Islet of Langerhans (tissue), 1 donor: ENCODE measurements around the gene SUGP2.

Source experiments
- FAIRE-seq: peaks from one replicate; lab custom pipeline; 2011; peaks lifted over from hg19 to GRCh38; lab: Jason Lieb, UNC

SUGP2 gene

DNA sequence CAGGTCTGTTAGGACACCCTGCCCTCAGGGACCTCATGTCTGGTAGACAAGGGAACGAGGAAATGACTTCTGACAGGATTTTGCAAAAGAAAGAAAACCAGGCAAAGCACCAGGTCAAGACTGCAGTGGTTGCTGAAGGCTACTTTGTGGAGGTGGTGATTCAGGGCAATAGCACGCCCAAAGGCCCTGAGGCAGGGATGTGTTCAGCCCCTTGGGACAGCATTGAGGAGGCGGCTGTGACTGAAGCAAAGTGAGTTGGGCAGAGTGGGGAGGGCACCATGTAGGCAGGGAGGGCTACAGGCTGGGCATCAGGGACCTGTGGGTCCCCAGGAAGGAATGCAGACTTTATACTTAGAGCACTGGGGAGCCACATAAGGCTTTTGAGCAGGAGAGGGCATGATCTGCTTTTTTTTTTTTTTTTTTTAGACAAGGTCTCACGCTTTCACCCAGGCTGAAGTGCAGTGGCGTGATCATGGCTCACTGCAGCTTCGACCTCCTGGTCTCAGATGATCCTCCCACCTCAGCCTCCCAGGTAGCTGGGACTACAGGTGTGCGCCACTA lies 81.5 kb downstream of the SUGP2 start:
- no peak for FAIRE-seq

- FAIRE-seq, result no peak
These were observed 83.5 kb downstream of the SUGP2 start for GRCh38 chr19:18949858-18950257.

GRCh38 chr19:18948976-18949356 lies 84.4 kb downstream of the SUGP2 start:
- FAIRE-seq, result no peak

GRCh38 chr19:18948075-18948975 lies 85.0 kb downstream of the SUGP2 start:
- no peak for FAIRE-seq

DNA sequence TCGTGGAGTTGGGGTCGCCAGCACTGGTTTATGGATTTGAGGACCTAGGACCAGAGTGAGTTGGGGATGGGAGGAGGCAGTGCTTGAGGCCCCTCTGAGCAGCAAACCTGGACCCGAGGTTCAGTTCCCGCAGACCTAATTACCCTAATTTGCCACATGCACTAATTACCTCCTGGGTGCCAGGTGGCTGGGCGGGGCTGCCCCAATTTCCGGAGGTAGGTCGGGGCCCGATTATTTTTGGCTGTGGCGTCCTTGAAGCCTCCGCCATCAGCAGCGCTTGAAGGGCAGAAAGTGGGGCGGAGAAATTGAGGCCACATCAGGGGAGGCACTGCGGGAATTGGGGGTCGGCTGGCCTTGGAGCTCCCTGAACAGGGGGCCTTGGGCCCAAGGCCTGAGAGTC lies 86.4 kb downstream of the SUGP2 start:
- no peak for FAIRE-seq

DNA sequence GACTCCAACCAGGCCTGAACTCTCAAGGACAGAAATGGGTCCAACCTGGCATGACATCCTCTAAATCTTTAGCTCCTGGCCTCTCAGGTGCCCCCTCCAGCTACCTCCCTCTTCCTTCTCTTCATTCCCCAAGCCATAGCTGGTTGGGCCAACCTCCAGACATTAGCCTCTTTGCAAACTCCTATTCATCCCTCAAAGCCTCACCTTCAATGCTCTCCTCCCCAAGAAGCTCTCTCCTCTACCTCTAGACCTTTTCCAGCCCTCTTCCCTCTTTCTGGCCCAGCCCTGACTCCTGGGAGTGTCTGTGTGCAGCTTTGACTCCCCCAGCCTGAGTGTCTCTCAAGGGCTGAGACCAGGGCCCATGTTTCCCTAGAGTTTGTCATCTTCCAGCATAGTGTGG lies 87.0 kb downstream of the SUGP2 start:
- no peak for FAIRE-seq

GRCh38 chr19:18945297-18945696 lies 88.0 kb downstream of the SUGP2 start:
- no peak for FAIRE-seq

DNA sequence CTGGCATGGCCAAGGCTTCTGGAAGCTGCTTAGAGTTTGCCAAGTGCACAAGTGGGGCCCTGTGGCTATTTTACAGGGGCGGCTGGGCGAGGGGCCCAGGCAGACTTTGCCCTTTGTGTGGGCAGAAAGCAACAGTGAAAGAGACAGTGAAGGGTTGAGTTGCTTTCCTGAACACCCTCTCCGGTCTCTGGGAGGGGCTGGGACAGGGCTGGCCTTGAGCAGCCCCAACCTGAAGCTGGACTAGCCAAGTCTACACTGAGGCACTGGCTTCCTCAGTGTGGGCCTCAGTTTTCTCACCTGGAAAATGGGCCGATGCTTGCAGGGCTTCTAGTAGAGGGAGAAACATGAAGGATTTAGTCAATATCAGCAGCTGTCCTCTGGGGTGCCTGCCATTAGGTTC lies 89.9 kb downstream of the SUGP2 start:
- FAIRE-seq, result no peak

DNA sequence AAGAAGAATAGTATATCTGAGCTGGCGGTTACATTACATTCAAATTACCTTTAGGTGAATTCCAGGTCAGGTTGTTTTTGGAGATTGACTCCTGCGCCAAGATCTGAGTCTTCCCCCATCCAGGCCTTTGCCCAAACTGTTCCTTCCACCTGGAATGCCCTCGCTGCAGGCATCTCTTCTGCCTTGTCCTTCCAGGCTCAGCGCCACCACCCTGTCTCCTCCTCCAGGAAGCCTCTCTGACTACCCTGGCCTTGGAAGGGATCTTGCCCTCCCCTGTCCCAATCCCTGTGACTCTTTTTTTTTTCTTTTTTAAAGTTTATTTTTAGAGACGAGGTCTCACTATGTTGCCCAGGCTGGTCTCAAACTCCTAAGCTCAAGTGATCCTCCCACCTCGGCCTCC lies 90.6 kb downstream of the SUGP2 start:
- no peak for FAIRE-seq

DNA sequence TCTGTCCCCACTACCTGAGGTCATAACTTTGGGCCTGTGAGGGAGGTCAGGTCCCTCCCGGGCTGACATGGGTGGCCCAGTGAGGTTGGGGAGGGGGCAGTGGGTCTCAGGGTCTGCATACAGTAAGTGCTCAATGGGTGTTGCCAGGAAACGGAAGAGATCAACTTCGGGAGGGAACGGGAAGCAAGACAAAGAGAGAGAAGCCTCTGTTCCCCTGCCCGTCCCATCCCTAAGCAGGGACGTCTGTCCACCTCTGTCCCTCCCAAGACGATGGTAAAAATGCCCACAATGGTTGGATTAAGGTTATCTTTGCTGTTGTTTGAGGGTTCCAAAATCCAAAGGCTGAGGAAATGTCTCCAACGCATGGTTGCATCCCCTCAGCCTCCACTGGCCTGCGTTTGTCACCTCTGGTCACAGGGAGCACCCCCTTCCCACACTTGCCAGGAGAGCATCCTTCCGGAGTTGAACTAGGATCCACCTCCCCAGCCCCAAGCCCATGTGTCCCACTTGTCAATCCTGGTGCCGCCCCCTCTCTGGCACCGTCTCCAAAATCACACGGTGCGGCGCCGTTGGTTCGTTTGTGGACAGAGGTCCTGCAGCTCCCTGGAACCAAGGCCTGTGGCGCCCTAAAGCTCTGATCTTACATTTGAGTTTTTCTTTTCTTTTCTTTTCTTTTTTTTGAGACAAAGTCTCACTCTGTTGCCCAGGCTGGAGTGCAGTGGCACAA lies 91.5 kb downstream of the SUGP2 start:
- FAIRE-seq, result no peak
